LNCaP clone FGC (cell line): Measurements from ENCODE around the gene TNFAIP8.

ENCODE experiments used
- DNase-seq: peaks from one replicate; pipeline ENCODE4 v3.0.0-alpha.2; 2011; ENCODE audit warnings: low read depth
- H3K4me3 ChIP-seq: 2 replicates; pipeline ENCODE4 v1.5.1; 2011; ENCODE audit warnings: mild to moderate bottlenecking, low read depth, low read length, control low read depth
- CTCF ChIP-seq: IDR thresholded peaks from 2 replicates; pipeline ENCODE4 v1.5.1; 2012; ENCODE audit warnings: mild to moderate bottlenecking; ENCODE audit not compliant: control insufficient read depth, insufficient read depth; ENCODE audit errors: extremely low read depth

The TNFAIP8 gene

GRCh38 chr5:119319890-119320289, 35.9 kb upstream of the TNFAIP8 start:
- no peak for TF ChIP-seq CTCF
- no peak for DNase-seq
- no peak overlapping the region for H3K4me3 ChIP-seq

GRCh38 chr5:119321569-119322311, 34.1 kb upstream of the TNFAIP8 start:
- TF ChIP-seq CTCF = no peak
- no peak for DNase-seq
- H3K4me3 ChIP-seq = no peak overlapping the region

GRCh38 chr5:119322312-119322947, 33.4 kb upstream of the TNFAIP8 start:
- no peak for DNase-seq
- no peak overlapping the region for H3K4me3 ChIP-seq
- no peak for TF ChIP-seq CTCF

GRCh38 chr5:119322948-119323537, 32.8 kb upstream of the TNFAIP8 start:
- peak; percentile 56 for DNase-seq
- no peak overlapping the region for H3K4me3 ChIP-seq
- no peak for TF ChIP-seq CTCF

- no peak for TF ChIP-seq CTCF
- no peak overlapping the region for H3K4me3 ChIP-seq
- no peak for DNase-seq
These were observed 32.2 kb upstream of the TNFAIP8 start for GRCh38 chr5:119323601-119324000.

- no peak overlapping the region for H3K4me3 ChIP-seq
- DNase-seq = no peak
- TF ChIP-seq CTCF = no peak
These were observed 31.0 kb upstream of the TNFAIP8 start for GRCh38 chr5:119324842-119325241.
